HG02759 (cell line): ENCODE measurements around the gene ZNF768.
"Not testable (repeated sequence)": the region's sequence is repeated elsewhere in the genome, so short reads cannot be mapped to it uniquely, and the experiment has no call there.

Experiments
- ATAC-seq: cut with Tn5 transposase; IDR thresholded peaks from one replicate; pipeline ENCODE4 v1.9.1; 2021; ENCODE audit warnings: mild to moderate bottlenecking, moderate library complexity; ENCODE audit not compliant: unreplicated experiment

Gene ZNF768

DNA sequence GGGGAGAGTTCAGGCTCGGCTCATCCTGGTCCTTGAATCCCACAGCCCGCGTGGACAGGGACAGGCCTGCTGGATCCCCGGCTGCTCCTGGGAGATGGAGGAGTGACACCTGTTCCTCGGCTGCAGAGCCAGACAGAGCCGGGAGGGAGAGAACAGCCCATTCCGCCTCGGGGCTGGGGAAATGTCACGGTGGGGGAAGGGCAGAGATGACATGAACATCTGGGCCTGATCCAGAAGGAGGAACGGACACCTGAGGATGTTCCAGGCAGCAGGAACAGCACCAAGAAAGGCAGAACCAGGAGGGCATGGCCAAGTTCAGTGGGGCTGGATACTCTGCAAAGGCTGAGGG is 29.7 kb upstream of the ZNF768 start:
- no peak for ATAC-seq

- no peak for ATAC-seq
These were observed 29.2 kb upstream of the ZNF768 start for GRCh38 chr16:30555315-30556124.

DNA sequence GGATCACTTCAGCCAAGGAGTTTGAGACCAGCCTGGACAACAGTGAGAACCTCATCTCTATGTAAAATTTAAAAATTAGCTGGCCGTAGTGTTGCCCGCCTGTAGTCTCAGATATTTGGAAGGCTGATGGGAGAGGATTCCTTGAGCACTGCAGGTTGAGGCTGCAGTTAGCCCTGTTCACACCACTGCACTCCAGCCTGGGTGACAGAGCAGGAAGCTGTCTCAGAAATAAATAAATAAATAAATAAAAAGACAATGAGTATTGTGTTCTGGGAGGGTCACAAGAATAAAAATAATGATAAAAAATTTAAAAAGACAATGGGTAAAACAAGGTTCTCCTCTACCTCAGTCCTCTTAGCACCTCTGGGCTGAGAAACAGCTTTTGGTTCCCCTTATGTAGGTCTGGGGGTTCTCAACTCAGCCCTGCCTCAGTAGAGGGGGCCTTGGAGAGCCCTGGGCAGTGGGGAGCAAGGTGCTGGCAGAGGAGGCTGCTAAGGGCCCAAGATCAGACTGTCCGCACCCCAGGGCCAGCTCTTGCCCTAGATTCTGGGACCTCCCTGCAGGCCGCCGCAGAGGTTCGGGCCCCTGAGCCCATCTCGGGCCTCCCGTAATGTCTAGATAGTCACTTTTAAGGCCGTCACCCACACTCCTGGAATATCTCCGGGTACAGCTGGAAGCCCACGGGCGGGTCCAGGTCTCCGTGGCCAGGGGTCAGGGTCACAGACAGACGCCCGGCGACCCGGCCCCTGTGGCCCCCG is 28.4 kb upstream of the ZNF768 start:
- no peak for ATAC-seq

DNA sequence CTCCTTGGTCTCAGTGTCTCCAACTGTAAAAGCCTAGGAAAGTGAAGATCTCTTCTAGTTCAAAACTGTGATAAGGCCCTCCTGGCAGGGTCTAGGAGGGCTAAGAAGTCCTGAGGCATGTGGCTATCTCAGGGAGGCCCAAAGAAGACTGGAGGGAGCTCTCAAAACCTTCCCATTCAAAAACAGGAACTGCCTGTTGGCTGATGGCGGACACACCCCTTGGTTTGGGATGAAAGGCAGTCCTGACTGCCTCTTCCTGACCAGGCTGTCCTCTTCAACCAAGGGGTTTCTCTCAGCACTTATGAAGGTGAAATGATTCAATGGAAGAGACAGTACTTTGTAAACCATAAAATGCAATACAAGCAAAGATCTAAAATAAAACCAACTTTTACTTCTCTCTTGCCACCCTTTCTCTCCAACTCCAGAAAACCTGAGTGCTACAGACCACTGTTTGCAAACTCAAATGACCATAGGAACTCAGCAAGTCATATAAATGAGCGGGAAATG is 27.1 kb upstream of the ZNF768 start:
- no peak for ATAC-seq

DNA sequence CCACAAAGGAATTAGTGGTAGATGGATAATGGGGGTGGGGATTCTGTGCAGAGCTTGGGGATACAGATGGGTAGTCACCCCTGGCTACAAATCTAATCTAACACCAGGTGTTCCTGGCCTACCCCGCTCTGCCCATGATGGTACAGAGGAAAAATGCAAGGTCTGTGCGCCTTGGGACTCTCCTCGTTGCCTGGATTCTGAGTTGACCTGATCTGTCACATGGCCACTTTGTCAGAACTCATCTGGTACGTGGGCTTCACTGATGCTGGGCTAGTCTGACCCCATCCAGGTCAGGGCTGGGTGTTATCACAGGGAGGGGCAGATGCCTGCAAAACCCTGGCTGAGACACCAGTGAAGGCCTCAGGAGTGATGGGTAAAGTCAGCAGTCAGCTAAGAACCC is 26.6 kb upstream of the ZNF768 start:
- ATAC-seq: no peak

DNA sequence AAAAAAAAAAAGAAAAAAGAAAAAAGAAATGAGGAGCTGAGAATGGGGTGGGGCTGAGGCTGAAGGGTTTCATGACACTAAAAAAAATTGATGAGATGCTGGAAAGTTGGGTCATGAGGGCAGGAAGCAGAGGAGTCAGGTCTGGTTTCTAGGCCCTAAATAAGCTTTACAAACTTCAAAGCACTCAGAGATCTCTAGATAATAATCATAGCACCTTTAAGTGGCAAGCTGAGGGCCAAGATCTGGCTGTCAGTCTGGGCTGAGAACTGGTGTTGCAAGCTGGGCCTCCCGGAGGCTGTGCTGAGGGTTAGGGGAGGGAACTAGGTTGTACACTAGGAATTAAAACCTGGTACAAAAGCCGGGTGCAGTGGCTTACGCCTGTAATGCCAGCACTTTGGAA is 25.4 kb upstream of the ZNF768 start:
- no peak for ATAC-seq

- no peak for ATAC-seq
These were observed 22.3 kb upstream of the ZNF768 start for GRCh38 chr16:30548416-30549253.

GRCh38 chr16:30546115-30546514 is 19.7 kb upstream of the ZNF768 start:
- ATAC-seq: no peak

DNA sequence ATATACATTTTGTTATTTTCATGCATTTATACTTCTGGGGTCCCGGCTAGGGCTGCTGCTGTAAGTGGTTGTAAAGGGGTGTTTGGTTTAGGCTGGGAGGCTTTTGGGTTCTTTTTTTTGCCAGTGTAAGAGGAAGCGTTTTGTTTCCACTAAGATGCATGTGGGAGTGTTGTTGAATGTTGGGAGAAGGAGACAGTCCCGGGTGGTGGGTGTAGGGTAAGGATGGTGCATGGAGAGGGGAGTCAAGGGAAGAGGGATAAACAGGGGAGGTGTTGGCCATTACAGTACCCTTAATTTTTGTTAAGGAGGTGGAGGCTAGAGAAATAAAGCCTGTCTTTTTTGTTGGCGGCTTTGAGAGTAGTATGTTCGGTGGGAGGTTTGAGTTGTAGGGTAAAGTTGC is 16.7 kb upstream of the ZNF768 start:
- no peak for ATAC-seq

DNA sequence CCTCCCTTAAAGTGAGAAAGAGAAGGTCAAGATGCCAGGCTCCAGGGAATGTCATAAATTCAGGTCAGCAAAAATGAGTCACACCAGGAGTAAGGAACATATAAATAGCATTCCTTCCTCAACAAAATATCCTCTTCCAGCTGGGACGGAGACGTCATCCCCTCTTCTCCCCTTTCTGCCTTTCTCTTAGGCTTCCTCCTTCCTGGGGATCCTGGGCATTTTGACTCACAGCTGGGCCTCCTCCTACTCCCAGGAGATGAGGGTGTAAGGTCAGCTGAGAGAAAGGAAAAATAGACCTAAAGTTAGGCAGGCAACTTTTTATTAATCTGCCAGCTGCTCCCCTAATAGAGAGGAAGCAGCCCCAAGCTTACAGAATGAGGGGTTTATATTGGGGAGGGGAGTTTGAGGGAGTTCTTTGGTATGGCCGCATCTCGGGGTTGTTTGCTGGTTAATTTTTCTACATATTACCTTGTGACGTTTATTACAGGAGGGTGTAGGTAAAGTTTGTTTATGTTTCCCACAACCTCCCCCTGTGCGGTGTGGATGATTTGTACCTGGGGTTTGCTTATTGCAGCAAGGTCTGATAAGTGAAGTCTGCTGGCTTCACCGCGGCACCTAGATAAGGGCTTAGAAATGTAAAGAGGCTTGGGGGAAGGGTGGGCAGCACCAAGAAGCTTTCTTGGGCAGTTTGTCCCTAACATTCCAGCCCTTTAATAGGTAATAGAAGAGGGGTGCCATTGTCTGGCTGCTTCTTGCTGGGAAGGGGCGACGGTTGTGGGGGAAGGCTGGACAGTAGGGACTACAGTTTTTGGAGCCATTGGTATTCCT is 15.3 kb upstream of the ZNF768 start:
- no peak for ATAC-seq

DNA sequence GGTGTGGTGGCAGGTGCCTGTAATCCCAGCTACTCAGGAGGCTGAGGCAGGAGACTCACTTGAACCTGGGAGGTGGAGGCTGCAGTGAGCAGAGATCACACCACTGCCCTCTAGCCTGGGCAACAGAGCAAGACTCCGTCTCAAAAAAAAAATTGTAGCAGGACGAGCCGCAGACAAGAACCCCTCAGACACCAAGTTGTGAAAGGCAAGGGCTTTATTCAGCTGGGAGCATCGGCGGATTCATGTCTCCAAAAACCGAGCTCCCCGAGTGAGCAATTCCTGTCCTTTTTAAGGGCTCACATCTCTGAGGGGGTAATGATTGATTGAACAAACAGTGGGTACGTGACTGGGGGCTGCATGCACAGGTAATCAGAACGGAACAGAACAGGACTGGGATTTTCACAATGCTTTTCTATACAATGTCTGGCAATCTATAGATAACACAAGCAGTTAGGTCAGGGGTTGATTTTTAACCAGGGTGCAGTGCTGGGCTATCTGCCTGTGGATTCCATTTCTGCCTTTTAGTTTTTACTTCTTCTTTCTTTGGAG is 14.6 kb upstream of the ZNF768 start:
- ATAC-seq: not testable (repeated sequence)

GRCh38 chr16:30539986-30540526 is 13.7 kb upstream of the ZNF768 start:
- not testable (repeated sequence) for ATAC-seq

- no peak for ATAC-seq
These were observed 12.9 kb upstream of the ZNF768 start for GRCh38 chr16:30539000-30539964.

GRCh38 chr16:30536391-30537024 is 10.1 kb upstream of the ZNF768 start:
- ATAC-seq: not testable (repeated sequence)

GRCh38 chr16:30535777-30536190 is 9.4 kb upstream of the ZNF768 start:
- ATAC-seq: peak; percentile 46

DNA sequence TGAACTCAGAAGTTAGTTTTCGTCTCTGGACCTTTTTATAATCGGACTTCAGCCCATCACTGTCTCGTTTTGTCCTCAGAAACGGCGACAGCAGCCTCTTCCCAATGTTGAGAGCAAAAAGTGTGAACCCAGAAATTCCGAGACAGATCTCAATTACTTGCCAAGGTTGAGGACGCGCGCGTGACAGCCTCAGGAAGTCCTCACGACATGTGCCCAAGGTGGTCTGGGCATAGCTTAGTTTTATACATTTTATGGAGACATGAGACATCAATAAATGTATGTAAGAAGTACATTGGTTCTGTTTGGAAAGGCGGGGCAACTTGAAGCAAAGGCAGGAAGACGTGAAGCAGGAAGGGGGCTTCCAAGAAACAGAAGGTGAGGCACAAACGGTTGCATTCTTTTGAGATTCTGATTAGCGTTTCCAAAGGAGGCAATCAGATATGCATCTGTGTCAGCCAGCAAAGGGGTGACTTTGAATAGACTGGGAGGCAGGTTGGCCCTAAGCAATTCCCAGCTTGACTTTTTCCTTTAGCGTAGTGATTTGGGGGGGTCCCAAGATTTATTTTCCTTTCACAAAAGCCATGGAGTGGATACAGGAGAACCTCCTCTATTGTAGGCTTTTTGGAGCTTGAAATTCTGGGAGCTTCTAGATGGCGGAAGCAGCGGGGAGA is 8.9 kb upstream of the ZNF768 start:
- peak; percentile 6 for ATAC-seq

- peak; percentile 76 for ATAC-seq
These were observed 8.2 kb upstream of the ZNF768 start, which contains the start of gene ZNF747 for GRCh38 chr16:30534368-30535105. Gene ZNF747, minus strand, starts transcription at chr16:30534858. Its CDS starts 179 bp downstream, at chr16:30534679.
